Erythroblast (primary cell): ENCODE results near the gene PNPLA3.

Experiments
- DNase-seq, 2 experiments: peaks; one replicate each; lab custom pipeline; 2025; lab: John Stamatoyannopoulos, UW
- GATA1 ChIP-seq: IDR thresholded peaks from 2 replicates; pipeline ENCODE4 v1.6.1; 2011; ENCODE audit warnings: low read depth, mild to moderate bottlenecking, control low read depth, low read length, moderate library complexity
- POLR2A ChIP-seq: IDR thresholded peaks from 2 replicates; pipeline ENCODE4 v1.6.1; 2011; ENCODE audit warnings: mild to moderate bottlenecking, low read length

Gene PNPLA3

DNA sequence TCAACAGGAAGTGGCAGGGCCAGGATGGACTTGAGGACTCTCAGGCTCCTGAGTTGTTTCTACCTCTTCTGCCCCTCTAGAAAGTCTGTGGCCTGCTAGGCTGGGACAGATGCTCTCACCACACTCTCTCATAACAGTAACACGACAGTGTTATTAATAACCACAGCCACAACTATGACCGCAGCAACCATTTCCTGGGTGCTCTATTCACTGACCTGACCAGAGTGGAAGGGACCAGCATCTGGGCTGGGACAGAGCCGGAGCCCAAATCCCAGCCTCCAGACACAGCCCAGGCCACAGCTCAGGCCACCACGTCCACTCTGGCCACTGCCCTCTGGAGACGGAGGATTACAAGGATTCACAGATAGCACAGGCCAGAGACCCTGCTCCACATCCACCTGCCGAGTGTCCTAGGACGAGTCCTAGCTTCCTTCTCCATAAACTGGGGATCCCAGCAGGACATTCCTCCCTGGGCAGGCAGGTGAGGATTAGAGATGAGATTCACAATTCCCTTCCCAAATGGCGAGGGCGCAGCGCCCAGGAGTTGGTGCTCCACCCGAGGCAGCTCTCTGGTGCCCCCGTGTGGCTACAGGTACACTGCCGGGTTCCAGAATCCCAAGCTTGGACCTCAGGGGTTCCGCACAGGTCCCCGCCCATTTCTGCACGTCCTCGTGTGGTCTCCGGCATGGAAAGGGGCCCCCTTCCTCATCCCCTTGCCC lies 38.8 kb upstream of the PNPLA3 start:
- peak; percentile 46 to 67 for DNase-seq
- TF ChIP-seq GATA1 (no peak), POLR2A (no peak)

DNA sequence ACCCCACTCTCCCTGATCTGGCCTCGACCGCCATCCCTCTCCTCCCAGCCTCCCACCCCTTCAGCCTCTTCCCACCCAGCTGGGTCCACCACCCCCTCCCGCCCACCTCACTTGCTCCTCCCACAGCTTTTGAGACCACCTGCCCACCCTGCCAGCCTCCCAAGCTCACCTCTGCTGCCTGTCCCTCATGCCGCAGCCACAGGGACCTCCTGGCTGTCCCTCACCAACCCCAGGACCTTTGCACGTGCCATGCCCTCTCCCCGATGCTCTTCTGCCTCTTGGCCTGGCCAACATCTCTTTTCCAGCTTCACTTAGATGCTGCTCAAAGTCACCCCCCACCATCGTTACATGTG lies 38.3 kb upstream of the PNPLA3 start:
- no peak for TF ChIP-seq GATA1
- no peak for TF ChIP-seq POLR2A
- no peak for DNase-seq

DNA sequence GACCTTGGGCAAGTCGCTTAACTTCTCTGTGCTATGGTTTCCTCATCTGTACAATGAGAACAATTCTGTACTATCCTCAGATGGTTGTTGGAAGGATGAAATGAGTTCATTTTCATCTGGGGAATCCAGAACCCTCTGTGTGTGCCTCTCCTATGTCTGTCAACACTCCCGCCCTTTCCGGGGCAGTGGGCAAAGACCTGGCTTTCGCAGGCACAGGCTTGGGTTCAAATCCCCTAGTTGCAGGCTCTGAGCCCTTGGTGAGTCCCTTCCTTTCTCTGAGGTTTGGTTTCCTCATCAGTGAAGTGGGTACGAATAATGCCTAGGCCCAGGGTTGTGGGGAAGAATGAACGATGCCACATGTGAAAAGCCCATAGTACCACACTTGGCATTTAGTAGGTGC lies 37.8 kb upstream of the PNPLA3 start:
- no peak for DNase-seq
- TF ChIP-seq POLR2A (no peak), GATA1 (no peak)

DNA sequence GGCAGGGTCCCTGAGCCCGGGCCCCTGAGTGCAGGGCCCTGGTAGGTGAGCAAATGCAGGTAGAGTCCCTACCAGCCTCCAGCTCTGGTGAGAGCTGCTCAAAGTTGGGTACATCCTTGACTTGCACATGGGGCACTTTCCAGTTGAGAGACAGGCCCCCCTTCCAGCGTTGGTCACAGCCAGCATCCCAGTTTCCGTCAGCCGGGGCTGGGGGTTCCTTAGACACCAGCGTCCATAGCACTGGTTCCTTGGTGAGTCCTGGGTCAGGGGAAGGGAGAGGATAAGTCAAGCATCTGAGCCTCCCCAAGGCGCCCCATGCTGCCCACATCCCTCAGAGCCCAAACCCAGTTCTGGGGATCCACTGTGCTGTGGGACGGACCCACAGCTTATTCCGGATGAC lies 37.4 kb upstream of the PNPLA3 start:
- no peak for DNase-seq

DNA sequence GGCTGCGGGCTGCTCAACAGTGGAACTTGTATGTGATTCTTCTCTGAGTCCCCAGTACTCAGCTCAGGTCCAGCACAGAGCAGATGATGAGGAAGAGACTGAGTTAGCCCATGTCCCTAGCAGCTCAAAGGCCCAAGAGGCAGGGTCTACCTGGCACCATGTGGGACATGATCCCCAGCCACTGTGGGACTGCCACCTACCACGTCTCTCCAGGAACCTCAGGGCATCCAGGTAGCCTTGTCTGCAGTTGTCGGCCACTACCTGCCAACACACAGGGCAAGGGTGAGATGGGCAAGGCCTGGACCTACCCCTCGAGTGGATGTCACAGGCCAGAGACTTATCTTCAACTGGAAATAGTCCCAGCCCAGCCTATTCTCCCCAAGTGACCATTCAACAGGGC lies 36.2 kb upstream of the PNPLA3 start:
- no peak for TF ChIP-seq POLR2A
- TF ChIP-seq GATA1 = no peak
- DNase-seq = no peak

More for the DNA sequence above, 37.4 kb upstream of the PNPLA3 start:
- no peak for TF ChIP-seq POLR2A

DNA sequence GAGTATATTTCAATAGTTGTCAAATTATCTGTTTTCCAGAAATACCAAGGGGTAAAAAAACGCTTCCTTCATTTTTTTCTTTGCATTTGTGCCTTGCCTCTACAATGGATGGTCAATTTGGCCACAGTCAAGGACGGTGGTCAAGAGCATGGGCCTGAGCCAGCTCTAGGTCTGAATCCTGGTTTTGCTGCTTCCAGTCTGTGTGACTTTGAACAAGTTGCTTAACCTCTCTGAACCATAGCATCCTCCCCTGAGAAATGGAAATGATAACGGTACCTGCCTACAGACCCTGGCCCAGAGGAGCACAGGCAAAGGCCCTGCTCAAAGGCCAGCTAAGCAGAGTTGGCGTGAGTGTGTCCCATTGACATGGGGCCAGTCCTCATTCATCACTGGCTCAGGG lies 34.9 kb upstream of the PNPLA3 start:
- no peak for DNase-seq
- no peak for TF ChIP-seq POLR2A
- no peak for TF ChIP-seq GATA1

DNA sequence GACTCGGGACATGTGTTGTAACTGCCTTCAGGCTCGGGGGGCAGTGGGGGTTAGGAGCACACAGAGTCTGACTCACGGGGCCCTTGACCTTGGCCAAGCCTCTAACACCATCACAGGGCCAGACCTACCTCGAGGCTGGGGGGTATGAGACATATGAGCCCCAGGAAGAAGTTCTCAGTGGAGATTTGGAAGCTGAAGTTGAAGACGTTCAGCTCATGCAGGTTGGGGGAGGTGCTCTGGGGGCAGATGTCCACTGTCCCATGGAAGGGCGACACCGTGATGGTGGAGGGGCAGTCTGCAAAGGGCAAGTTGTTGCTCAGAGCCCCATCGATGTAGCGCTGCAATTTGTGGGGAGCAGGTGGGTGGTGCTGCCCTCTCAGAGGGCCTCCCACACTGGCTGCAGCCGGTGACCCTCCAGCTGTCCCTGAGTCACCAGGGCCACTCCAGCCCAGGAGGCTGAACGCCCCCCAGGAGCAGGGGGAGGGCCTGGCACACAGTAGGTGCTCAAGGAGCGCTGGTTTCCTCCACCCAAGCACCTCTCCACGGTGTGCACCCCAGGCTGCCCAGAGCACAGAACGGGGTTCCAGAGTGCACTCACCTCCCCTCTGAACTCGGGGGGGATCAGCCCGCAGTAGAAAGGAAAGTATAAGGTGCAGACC lies 34.3 kb upstream of the PNPLA3 start:
- no peak for TF ChIP-seq POLR2A
- no peak for TF ChIP-seq GATA1
- DNase-seq = no peak

DNA sequence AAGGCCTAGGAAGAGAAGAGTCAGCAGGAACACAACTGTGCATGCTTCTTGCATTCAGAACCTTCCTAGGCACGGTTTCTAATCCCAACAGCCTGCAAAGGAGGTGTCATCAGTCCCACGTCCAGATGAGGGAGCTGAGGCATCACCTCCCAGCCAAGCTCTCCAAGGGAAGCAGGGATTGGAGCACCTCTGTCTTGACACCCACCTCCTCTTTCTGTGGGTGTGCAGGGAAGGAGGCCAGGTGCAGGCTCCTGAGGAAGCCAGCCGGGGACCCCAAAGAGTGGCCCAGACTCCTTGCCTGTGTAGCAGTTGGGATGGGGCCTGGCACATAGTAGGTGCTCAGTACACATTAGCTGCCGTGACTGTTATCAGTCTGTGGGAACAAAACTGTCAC lies 33.7 kb upstream of the PNPLA3 start:
- no peak for DNase-seq
- TF ChIP-seq GATA1 (no peak), POLR2A (no peak)

DNA sequence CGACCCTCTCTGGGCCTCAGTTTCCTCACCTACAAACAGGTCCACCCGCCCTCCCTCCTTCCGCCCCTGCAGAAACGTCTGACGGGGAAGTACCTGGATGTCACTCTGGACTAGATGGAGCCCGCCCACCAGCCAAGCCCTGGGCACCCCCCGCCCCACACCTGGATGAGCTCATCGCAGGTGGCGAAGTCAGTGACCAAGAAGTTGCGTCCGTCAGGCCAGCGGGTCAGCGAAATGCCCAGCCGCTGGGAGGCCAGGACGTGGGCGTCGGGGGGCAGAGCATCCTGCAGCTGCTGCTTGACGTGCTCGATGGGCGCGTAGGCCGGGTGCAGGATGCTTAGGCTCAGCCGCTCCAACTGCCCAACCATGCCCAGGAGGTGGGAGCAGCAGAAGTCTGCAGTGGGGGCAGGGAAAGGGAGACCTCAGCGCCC lies 32.7 kb upstream of the PNPLA3 start:
- TF ChIP-seq GATA1 = no peak
- TF ChIP-seq POLR2A = no peak
- DNase-seq = no peak

DNA sequence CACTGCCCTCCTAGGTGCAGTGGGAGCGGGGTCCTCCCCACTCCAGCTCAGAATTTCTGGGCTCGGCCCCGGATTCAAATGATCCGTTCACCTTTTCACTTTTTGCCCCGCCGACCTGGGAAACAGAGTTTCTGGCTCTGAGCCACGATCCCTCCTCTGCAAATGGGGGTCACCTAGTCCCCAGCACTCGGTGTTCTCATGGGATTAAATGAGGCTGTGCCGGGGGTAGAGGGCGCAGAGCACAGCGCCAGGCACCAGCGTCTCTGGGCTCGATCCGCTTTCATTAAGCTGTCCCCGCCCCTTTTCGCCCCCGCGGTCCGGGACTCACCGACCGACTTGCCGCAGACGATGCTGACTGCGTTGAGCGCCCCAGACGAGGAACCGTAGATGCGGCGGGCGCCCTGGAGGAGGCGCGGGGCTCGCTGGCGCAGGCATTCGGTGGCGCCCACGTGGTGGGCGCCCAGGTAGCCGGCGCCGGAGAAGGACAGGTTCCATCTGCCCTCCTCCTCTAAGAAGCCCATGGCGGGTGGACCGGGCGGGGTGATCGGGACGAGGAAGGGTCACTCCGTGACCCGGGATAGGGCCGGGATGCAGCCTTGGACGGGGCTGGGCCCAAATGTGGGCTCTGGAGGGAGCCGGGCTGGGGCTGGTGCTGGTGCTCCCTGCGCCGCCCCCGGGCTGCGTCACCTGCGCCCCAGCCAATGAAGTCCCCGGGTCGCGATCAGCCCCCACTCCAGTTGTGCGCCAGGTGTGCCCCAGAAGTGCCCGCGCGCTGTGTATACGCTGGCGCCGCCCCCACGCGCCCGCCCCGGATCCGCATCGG lies 32.0 kb upstream of the PNPLA3 start, which contains the start of gene PNPLA5:
Gene PNPLA5, minus strand, starts transcription at position 654 of the 823 bp plus-strand sequence. Its CDS starts 133 bp downstream, at position 521.
- no peak for TF ChIP-seq POLR2A
- no peak for TF ChIP-seq GATA1
- DNase-seq = no peak

DNA sequence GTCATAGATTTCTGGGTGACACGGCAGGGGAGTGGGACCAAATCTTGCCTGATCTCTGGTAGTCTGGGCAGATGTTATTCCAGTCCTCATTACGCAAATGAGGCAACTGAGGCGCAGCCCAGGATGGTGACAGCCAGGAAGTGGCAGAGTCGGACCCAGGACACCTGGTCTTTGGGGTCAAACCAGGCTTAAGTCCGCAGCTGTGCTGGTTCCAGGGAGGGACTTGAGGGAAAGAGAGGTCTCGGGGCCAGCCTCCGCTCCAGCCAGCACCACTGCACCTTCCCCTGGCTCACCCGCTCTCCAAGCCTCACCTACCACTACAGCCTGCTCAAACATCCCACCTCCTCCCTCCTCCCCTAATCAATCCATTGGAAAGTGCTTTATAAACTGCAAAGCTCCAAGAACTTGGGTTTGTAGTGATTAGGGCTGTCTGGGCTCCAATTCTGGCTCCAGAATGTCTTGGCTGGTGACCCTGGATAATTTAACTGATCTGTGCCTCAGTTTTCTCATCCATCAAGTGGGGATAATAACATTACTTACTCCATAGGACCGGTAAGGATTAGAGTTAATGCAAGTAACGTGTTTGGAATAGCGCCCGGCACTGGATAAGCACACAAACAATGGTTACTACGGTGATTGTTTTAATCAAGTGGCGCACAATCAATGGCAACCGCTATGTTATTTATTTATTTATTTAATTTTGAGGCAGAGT lies 31.3 kb upstream of the PNPLA3 start:
- DNase-seq = no peak
- TF ChIP-seq GATA1 = no peak
- TF ChIP-seq POLR2A = no peak

DNA sequence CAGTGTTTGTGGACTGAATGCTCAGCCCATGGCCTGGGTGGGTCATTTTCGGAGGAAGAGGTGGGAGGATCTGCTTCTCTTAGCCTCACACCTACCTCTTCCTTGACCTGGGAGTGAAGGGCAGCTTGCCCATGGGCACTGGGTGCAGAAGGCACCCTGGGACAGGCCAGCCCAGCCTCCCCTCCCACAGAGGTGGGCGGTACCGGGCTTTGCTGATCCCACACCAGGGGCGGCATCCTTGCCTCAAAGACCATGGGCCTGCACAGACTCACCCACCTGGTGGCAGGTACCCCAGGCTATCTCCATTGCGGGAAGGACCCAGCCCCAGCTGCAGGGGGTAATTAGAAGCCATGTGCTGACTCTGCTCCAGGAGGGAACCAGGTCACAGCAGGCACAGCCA lies 30.3 kb upstream of the PNPLA3 start:
- no peak for DNase-seq
- TF ChIP-seq GATA1 (no peak), POLR2A (no peak)

DNA sequence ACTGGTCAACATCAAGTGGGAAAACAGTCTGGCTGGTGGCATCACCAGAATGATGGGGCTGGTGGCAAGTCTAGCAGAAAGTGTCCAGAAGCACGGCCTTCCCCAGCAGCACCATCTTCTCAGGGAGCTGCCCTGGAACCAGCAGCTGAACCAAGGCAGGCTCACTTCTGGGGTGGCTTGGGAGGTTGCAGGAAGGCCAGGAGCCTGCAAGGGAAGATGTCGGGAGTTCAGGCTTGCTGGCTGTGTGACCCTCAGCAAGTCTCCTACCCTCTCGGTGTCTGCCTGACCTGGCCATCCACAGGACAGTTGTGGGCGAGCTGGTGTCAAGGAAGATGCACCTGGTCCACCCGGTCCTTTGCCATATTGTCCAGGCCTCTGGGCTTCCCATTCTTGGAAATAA lies 29.5 kb upstream of the PNPLA3 start:
- TF ChIP-seq GATA1 = no peak
- no peak for TF ChIP-seq POLR2A
- DNase-seq = no peak

DNA sequence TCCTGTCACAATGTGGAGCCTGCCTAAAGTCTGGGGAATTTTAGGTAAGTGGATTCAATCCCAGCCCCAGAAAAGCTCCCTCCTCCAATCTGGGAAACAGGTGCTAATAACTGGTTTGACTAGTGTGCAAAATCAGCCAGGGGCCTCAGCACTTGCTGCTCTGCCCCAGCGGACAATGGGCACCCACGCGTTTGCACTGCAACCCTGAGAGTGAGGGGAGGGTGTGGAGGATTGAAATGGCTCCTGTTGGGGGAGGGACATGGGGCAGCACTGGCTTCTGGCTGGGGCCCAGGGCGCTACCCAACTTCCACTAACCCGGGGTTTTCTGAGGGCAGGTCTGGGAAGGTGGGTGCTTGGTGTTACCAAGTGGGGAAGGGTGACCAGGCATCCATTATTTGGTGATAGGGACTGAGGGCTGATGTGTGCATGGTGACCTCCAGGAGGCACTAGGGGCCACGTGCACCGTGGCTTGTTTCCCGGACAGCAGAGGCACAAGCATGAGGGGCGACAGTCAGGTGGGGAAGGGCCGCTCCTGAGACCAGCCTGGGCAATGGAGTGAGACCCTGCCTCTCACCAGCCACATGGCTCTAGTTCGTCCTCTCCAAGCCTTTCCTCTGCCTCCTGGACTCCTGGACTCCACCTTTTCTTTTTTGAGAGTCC lies 27.5 kb upstream of the PNPLA3 start:
- DNase-seq = no peak
- TF ChIP-seq POLR2A (no peak), GATA1 (no peak)
